ENCODE data around the gene BATF.

The BATF gene

GRCh38 chr14:75578102-75578785, 56.0 kb downstream of the BATF start, which contains the start of gene FLVCR2:
FLVCR2 (plus strand) TSS chr14:75578620; CDS start chr14:75578973, 353 bp downstream.
- TF ChIP-seq, protein P1, sequence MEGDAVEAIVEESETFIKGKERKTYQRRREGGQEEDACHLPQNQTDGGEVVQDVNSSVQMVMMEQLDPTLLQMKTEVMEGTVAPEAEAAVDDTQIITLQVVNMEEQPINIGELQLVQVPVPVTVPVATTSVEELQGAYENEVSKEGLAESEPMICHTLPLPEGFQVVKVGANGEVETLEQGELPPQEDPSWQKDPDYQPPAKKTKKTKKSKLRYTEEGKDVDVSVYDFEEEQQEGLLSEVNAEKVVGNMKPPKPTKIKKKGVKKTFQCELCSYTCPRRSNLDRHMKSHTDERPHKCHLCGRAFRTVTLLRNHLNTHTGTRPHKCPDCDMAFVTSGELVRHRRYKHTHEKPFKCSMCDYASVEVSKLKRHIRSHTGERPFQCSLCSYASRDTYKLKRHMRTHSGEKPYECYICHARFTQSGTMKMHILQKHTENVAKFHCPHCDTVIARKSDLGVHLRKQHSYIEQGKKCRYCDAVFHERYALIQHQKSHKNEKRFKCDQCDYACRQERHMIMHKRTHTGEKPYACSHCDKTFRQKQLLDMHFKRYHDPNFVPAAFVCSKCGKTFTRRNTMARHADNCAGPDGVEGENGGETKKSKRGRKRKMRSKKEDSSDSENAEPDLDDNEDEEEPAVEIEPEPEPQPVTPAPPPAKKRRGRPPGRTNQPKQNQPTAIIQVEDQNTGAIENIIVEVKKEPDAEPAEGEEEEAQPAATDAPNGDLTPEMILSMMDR (IDR thresholded peaks at IDR 0.05; ENCODE audit: borderline replicate concordance, insufficient read depth, low read depth, low read length): no peak
- peak within 1 kb of the TSS; percentile 51 for H3K4me3 ChIP-seq (ENCODE audit: low read depth, low read length)

DNA sequence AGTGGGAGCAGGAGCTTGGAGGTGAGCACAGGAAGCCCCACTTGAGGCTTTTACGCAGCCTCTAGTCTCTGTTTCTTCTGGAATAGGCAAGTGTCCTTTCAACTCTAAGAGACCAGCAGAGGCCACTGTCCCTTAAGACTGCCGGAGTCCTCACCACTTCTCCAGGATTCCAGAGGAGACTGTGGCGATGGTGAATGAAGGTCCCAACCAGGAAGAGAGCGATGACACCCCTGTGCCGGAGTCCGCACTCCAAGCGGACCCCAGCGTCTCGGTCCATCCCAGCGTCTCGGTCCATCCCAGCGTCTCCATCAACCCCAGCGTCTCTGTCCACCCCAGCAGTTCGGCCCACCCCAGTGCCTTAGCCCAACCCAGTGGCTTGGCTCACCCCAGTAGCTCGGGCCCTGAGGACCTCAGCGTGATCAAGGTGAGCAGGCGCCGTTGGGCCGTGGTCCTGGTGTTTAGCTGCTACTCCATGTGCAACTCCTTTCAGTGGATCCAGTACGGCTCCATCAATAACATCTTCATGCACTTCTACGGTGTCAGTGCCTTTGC, 56.6 kb downstream of the BATF start:
- H3K4me3 ChIP-seq (ENCODE audit: low read depth, low read length): peak overlapping the region; percentile 51

DNA sequence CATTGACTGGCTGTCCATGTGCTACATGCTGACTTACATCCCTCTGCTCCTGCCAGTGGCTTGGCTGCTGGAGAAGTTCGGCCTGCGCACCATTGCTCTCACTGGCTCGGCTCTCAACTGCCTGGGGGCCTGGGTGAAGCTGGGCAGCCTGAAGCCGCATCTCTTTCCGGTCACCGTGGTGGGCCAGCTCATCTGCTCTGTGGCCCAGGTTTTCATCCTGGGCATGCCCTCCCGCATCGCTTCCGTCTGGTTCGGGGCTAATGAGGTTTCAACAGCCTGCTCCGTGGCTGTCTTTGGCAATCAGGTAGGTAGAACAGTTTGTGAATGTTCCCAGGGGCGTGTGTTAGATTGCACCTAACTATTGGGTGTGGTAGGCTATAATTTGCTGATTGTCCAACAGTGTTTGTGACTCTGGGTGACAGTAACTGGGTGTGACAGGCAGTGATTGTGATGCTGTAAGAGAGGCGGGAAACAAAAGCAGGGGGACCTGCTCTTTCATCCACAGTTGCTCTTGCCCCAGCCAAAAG, 57.1 kb downstream of the BATF start:
- H3K4me3 ChIP-seq (ENCODE audit: low read depth, low read length): no peak overlapping the region
- TF ChIP-seq, protein P1 (IDR thresholded peaks at IDR 0.05; ENCODE audit: borderline replicate concordance, insufficient read depth, low read depth, low read length): no peak

More for the DNA sequence above, 56.6 kb downstream of the BATF start:
- TF ChIP-seq, protein P1 (IDR thresholded peaks at IDR 0.05; ENCODE audit: borderline replicate concordance, insufficient read depth, low read depth, low read length): no peak

DNA sequence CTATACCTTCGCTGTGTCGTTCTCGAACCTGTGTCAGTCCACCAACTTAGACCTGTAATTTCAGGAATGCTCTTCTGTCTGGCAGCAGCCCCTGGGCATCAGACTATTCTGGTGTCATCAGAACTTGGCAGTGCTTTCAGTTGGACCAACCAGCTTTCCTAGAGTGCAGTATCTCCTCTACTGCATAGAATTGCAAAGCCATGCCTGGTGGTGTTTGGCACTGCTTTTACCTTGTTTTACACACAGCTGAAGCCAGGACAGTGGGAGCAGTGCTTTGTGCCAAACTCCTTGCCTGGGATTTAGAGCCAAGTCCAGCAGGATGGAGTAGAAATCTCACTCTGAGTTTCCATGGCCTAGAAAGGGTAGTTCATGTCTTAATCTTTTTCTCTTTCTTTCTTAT, 57.6 kb downstream of the BATF start:
- H3K4me3 ChIP-seq (ENCODE audit: low read depth, low read length): no peak overlapping the region
- TF ChIP-seq, protein P1 (IDR thresholded peaks at IDR 0.05; ENCODE audit: borderline replicate concordance, insufficient read depth, low read depth, low read length): no peak

DNA sequence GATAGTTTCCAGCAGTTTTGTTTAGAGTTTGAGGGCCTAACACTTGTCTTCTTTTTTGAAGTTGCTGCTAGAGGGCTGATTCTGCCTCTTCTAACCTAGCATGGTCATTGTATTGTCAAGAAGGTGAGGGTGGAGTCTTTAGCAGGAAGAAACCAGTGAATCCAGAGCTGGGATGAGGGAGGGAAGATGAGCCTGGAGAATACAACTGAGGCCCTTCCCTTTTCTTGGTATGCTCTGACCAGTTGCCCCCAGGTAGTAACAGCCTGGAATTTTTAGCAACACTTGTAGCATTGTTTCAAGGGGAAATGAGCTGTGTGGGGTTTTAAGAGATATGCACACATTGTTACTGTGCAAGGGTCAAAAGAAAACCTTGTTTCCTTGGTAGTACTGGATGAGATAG, 65.1 kb downstream of the BATF start:
- no peak overlapping the region for H3K4me3 ChIP-seq (ENCODE audit: low read depth, low read length)
- TF ChIP-seq, protein P1 (IDR thresholded peaks at IDR 0.05; ENCODE audit: borderline replicate concordance, insufficient read depth, low read depth, low read length): no peak

DNA sequence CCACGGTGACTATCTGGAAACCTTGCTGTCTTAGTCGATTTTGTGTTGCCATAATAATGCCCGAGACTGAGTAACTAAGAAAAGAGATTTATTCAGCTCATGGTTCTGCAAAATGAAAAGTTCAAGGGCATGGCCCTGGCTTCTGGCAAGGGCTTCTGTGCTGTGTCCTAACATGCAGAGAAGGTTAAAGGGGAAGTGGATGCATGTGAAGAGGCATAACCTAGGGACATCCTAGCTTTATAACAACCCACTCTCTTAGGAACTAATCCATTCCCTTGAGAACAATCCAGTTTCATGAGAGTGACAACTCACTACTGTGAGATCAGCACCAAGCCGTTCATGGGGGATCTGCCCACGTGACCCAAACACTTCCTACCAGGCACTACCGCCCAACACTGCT, 67.7 kb downstream of the BATF start:
- TF ChIP-seq, protein P1 (IDR thresholded peaks at IDR 0.05; ENCODE audit: borderline replicate concordance, insufficient read depth, low read depth, low read length): no peak
- no peak overlapping the region for H3K4me3 ChIP-seq (ENCODE audit: low read depth, low read length)

All from GM12875 (cell line).